ENCODE results near the gene C1QB.
"Not testable (repeated sequence)": the region's sequence is repeated elsewhere in the genome, so short reads cannot be mapped to it uniquely, and the experiment has no call there.

The C1QB gene

GRCh38 chr1:22666412-22666811, 13.4 kb downstream of the C1QB start:
- no peak for DNase-seq (ENCODE audit: low spot score)

- DNase-seq (ENCODE audit: low spot score), result not testable (repeated sequence)
Measured at GRCh38 chr1:22668840-22669239, 15.8 kb downstream of the C1QB start.

GRCh38 chr1:22670352-22670975, 17.4 kb downstream of the C1QB start:
- DNase-seq (ENCODE audit: low spot score), result no peak

GRCh38 chr1:22671999-22672398, 19.0 kb downstream of the C1QB start:
- no peak for DNase-seq (ENCODE audit: low spot score)

- peak; percentile 68 for DNase-seq (ENCODE audit: low spot score)
Measured at GRCh38 chr1:22673486-22674409, 20.7 kb downstream of the C1QB start.

GRCh38 chr1:22674410-22674749, 21.3 kb downstream of the C1QB start:
- DNase-seq (ENCODE audit: low spot score), result no peak

- not testable (repeated sequence) for DNase-seq (ENCODE audit: low spot score)
Measured at GRCh38 chr1:22676151-22676550, 23.1 kb downstream of the C1QB start.

- no peak for DNase-seq (ENCODE audit: low spot score)
Measured at GRCh38 chr1:22676916-22677583, 24.0 kb downstream of the C1QB start.

- DNase-seq (ENCODE audit: low spot score), result no peak
Measured at GRCh38 chr1:22677931-22678896, 25.2 kb downstream of the C1QB start.

- DNase-seq (ENCODE audit: low spot score), result no peak
Measured at GRCh38 chr1:22680726-22681125, 27.7 kb downstream of the C1QB start.

GRCh38 chr1:22681556-22682276, 28.7 kb downstream of the C1QB start:
- no peak for DNase-seq (ENCODE audit: low spot score)

GRCh38 chr1:22683547-22683946, 30.5 kb downstream of the C1QB start:
- no peak for DNase-seq (ENCODE audit: low spot score)

- no peak for DNase-seq (ENCODE audit: low spot score)
Measured at GRCh38 chr1:22685591-22686059, 32.6 kb downstream of the C1QB start.

GRCh38 chr1:22687191-22687590, 34.2 kb downstream of the C1QB start:
- no peak for DNase-seq (ENCODE audit: low spot score)

GRCh38 chr1:22688466-22688865, 35.4 kb downstream of the C1QB start:
- no peak for DNase-seq (ENCODE audit: low spot score)

GRCh38 chr1:22689505-22689904, 36.5 kb downstream of the C1QB start:
- DNase-seq (ENCODE audit: low spot score), result peak; percentile 99

GRCh38 chr1:22691031-22691753, 38.2 kb downstream of the C1QB start:
- DNase-seq (ENCODE audit: low spot score), result no peak

- no peak for DNase-seq (ENCODE audit: low spot score)
Measured at GRCh38 chr1:22694172-22694571, 41.1 kb downstream of the C1QB start.

GRCh38 chr1:22696610-22697009, 43.6 kb downstream of the C1QB start:
- no peak for DNase-seq (ENCODE audit: low spot score)

GRCh38 chr1:22697980-22698379, 44.9 kb downstream of the C1QB start:
- DNase-seq (ENCODE audit: low spot score), result no peak

Measured in kidney tubule cell (primary cell).